Activated CD4-positive, alpha-beta T cell treated with anti-CD3 and anti-CD28 coated beads for 36 hours (primary cell): ENCODE results near the gene BEST1. TPM values are rescaled to one million over a fixed set of nuclear protein-coding genes. Genes with fewer than 3 reads are reported as not detected.

ENCODE experiments used
- ATAC-seq: fragments of 200-7000 bp; cut with Tn5 transposase; one replicate; pipeline ENCODE4 v1.10.0; 2021; ENCODE audit warnings: mild to moderate bottlenecking, moderate library complexity
- CTCF ChIA-PET: fragments of 350-600 bp; sonication (Branson Sonifier 250); formaldehyde crosslinking; loops from one replicate; lab custom pipeline; 2021; ENCODE audit warnings: antibody characterized with exemption; lab: Charles Lee
- POLR2A ChIA-PET: fragments of 350-600 bp; sonication (Branson Sonifier 250); formaldehyde crosslinking; loops from one replicate; lab custom pipeline; 2021; ENCODE audit warnings: antibody characterized with exemption, inconsistent platforms; lab: Charles Lee
- DNase-seq: peaks from one replicate; pipeline ENCODE4 v3.0.0-alpha.2; 2020
- H3K27ac Mint-ChIP-seq: one replicate; pipeline ENCODE4 v1.8.0; 2021; ENCODE audit warnings: mixed read lengths
- H3K27me3 Mint-ChIP-seq: one replicate; pipeline ENCODE4 v1.8.0; 2021; ENCODE audit warnings: mixed read lengths
- H3K36me3 Mint-ChIP-seq: one replicate; pipeline ENCODE4 v1.8.0; 2021; ENCODE audit warnings: low read depth, mixed read lengths
- H3K4me1 Mint-ChIP-seq: one replicate; pipeline ENCODE4 v1.8.0; 2021; ENCODE audit warnings: mixed read lengths
- H3K4me3 Mint-ChIP-seq: one replicate; pipeline ENCODE4 v1.8.0; 2021; ENCODE audit warnings: mild to moderate bottlenecking, moderate library complexity, mixed read lengths
- H3K9me3 Mint-ChIP-seq: one replicate; pipeline ENCODE4 v1.8.0; 2021; ENCODE audit warnings: low read depth, mixed read lengths
- intact Hi-C, 2 experiments: fragments of 100-400 bp; cut with DNase I in 1 of 2; cut with micrococcal nuclease in 1 of 2; formaldehyde crosslinking; loops; one replicate each; pipeline versions ENCODE4 v1.14.2 to v1.15.1; 2022 to 2024; cut with DNase I, micrococcal nuclease
- total RNA-seq, 2 experiments: library from RNA; stranded (reverse); gene quantifications; one replicate each; pipeline ENCODE4 v1.2.3, GENCODE V29; 2021

The BEST1 gene
- total RNA-seq, 2 experiments from 2014 or later = 0.37 to 0.65 TPM

GRCh38 chr11:61908730-61909316 is 41.3 kb upstream of the BEST1 start:
- intact Hi-C loops = no loop called here
- no peaks in the 10 kb centered on the region for H3K4me1 Mint-ChIP-seq
- ATAC-seq (no peak), DNase-seq (no peak)
- POLR2A ChIA-PET = no interaction called here
- no peaks in the 10 kb centered on the region for H3K36me3 Mint-ChIP-seq
- peaks cover 4% of the 10 kb centered on the region for H3K27me3 Mint-ChIP-seq
- no peak overlapping the region for H3K4me3 Mint-ChIP-seq
- CTCF ChIA-PET = interaction anchor here (0.6 to 2.5 kb wide), 4 partner anchors 11 to 589 kb away, joined by 3 to 9 read pairs (median 6); no protein-coding TSS in a partner anchor
- H3K27ac Mint-ChIP-seq = no peak overlapping the region
- H3K9me3 Mint-ChIP-seq = no peaks in the 10 kb centered on the region

DNA sequence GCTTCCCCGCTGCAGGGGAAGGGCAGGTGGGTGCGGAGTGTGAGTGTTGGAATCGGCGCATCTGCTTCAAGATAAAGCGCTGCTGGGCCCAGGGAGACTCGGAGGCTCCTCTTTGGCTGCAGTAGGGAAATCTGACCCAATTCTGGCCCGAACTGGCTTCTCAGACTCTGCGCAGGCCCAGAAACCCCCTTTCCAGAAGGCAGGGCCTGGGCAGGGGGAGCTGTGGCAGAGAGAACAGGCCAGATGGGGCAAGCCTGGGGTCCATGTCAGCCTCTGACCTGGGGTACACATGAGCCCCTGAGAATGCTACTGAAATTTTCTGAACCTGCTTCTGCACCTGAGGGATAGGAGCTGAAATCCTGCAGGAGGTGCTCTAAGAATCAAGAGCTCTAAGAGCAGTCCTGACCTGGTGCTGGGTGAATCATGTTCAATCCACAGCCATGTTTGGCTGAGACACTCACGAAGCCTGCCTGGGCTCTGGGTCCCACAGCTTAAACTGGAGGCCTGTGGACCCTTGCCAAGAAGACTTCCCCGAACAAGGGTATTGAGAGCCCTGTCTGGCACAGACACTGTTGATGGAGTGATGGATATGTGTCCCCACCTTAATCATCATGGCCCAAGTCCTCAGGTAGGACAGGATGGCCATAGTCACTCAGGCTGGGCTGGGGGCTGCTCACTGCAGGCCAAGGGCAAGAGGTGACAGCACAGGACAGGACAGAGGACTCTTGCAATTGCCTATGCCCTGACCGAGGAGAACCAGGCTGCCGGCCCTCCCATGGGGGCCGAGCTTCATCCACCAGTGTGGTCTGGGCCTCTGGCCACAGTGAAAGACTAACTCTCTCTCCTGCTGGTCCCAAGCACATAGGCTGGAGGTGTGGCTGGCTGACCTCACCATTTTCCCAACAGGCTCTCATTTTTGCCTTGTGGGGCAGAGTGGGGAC is 39.7 kb upstream of the BEST1 start:
- no peak overlapping the region for H3K27ac Mint-ChIP-seq
- H3K4me1 Mint-ChIP-seq = no peaks in the 10 kb centered on the region
- peaks cover 14% of the 10 kb centered on the region for H3K27me3 Mint-ChIP-seq
- no peaks in the 10 kb centered on the region for H3K36me3 Mint-ChIP-seq
- DNase-seq = no peak
- ChIA-PET CTCF (interaction anchor here (0.6 kb wide), 1 partner anchor 10 kb away, joined by 5 read pairs; no protein-coding TSS in a partner anchor), POLR2A (no interaction called here)
- intact Hi-C loops = no loop called here
- no peaks in the 10 kb centered on the region for H3K9me3 Mint-ChIP-seq
- no peak overlapping the region for H3K4me3 Mint-ChIP-seq
- ATAC-seq = no peak

DNA sequence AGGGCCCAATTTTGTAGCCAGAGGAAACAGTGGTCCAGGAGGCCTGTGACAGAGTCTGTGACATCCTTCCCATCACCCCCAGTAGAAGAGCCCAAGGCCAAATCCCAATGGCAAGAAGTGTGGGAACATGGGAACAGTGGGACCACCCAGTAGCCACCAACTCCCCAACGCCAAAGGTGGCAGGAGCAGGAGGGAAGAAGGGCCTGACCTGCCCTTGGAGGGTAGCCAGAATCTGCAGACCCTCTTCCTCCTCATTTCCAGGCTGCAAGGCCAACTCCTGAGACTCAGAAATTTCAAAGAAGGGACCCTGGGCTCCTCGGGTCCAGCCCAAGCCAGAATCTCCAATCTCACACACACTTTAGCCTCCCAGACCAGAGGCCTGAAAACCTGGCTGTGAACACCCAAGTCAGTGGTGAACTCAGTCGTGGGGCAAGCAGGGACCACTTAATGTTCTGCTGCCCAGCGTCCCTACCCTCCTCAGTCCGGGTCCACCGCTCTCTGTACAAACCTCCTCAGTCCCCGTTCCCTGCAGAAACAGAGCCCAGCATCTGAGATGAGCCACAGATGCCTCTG is 38.9 kb upstream of the BEST1 start:
- Mint-ChIP-seq H3K27me3 (peaks cover 16% of the 10 kb centered on the region), H3K4me3 (no peak overlapping the region), H3K27ac (no peak overlapping the region), H3K9me3 (no peaks in the 10 kb centered on the region), H3K4me1 (no peaks in the 10 kb centered on the region), H3K36me3 (no peaks in the 10 kb centered on the region)
- POLR2A ChIA-PET = no interaction called here
- DNase-seq = no peak
- ATAC-seq = no peak
- intact Hi-C loops = no loop called here
- CTCF ChIA-PET = interaction anchor here (0.6 kb wide), 1 partner anchor 25 kb away, joined by 3 read pairs; no protein-coding TSS in a partner anchor

DNA sequence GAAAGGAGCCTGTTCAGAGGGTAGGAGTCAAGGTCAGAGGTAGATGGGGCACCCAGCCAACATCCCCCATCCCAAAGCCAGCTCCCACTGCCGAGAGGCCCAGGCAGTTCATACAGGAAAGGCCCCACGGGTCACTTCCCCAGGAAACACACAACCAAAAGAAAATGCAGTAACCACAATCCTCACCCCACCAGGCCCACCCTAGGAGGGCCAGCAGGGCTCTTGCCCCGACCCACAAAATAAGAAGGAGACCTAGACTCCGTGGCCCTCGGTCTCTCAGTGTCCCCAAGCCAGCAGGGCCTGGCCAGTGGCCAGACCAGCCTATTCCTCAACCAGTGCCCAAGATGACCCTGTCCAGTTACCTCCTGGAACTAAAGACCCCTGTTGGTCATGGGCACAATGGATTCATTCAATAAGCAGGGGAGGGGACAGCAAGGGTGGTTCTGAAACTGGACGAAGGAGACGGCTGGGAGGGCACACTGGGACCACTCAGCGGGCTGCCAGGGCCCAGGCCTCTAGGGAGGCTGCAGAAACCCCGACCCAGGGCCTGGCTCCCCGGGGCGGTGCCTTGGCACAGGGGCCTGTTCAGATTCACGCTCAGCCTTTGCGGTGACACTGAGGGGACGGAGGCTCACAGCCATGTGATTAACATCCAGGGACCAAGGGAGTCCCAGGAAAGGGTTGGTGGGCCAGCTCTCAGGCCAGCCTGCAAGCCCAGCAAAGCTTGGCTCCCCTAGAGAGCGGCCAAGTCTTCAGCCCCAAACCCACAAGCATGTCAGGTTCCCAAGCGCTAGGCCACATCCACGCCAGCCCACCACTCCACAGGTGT is 38.2 kb upstream of the BEST1 start:
- H3K27me3 Mint-ChIP-seq = peaks cover 21% of the 10 kb centered on the region
- H3K36me3 Mint-ChIP-seq = no peaks in the 10 kb centered on the region
- H3K4me3 Mint-ChIP-seq = no peak overlapping the region
- no peaks in the 10 kb centered on the region for H3K4me1 Mint-ChIP-seq
- ChIA-PET CTCF (interaction anchor here (0.6 kb wide), 1 partner anchor 25 kb away, joined by 3 read pairs; no protein-coding TSS in a partner anchor), POLR2A (no interaction called here)
- ATAC-seq (no peak), DNase-seq (no peak)
- no peak overlapping the region for H3K27ac Mint-ChIP-seq
- H3K9me3 Mint-ChIP-seq = no peaks in the 10 kb centered on the region
- intact Hi-C loops = no loop called here

GRCh38 chr11:61912530-61912898 is 37.6 kb upstream of the BEST1 start:
- DNase-seq (no peak), ATAC-seq (no peak)
- intact Hi-C loops = no loop called here
- ChIA-PET CTCF (no interaction called here), POLR2A (no interaction called here)
- no peaks in the 10 kb centered on the region for H3K36me3 Mint-ChIP-seq
- H3K27me3 Mint-ChIP-seq = peaks cover 22% of the 10 kb centered on the region
- H3K27ac Mint-ChIP-seq = no peak overlapping the region
- no peaks in the 10 kb centered on the region for H3K4me1 Mint-ChIP-seq
- H3K4me3 Mint-ChIP-seq = no peak overlapping the region
- H3K9me3 Mint-ChIP-seq = no peaks in the 10 kb centered on the region

GRCh38 chr11:61912991-61913698 is 37.0 kb upstream of the BEST1 start:
- no peak overlapping the region for H3K27ac Mint-ChIP-seq
- H3K9me3 Mint-ChIP-seq = no peaks in the 10 kb centered on the region
- POLR2A ChIA-PET = no interaction called here
- H3K4me3 Mint-ChIP-seq = no peak overlapping the region
- peaks cover 4% of the 10 kb centered on the region for H3K4me1 Mint-ChIP-seq
- CTCF ChIA-PET = interaction anchor here (0.5 to 4.0 kb wide), 3 partner anchors 13 to 169 kb away, joined by 3 to 23 read pairs (median 12); no protein-coding TSS in a partner anchor
- peaks cover 28% of the 10 kb centered on the region for H3K27me3 Mint-ChIP-seq
- H3K36me3 Mint-ChIP-seq = no peaks in the 10 kb centered on the region
- DNase-seq = no peak
- no peak for ATAC-seq
- intact Hi-C loops = no loop called here

GRCh38 chr11:61913699-61914395 is 36.3 kb upstream of the BEST1 start:
- no peak overlapping the region for H3K4me3 Mint-ChIP-seq
- peaks cover 35% of the 10 kb centered on the region for H3K27me3 Mint-ChIP-seq
- no peaks in the 10 kb centered on the region for H3K9me3 Mint-ChIP-seq
- H3K36me3 Mint-ChIP-seq = no peaks in the 10 kb centered on the region
- ChIA-PET CTCF (interaction anchor here (0.5 to 4.0 kb wide), 3 partner anchors 14 to 168 kb away, joined by 3 to 23 read pairs (median 12); no protein-coding TSS in a partner anchor), POLR2A (interaction anchor here (0.6 kb wide), 1 partner anchor 75 kb away, joined by 3 read pairs; no protein-coding TSS in a partner anchor)
- H3K4me1 Mint-ChIP-seq = peaks cover 4% of the 10 kb centered on the region
- ATAC-seq = no peak
- H3K27ac Mint-ChIP-seq = no peak overlapping the region
- DNase-seq = no peak
- intact Hi-C loops = no loop called here

DNA sequence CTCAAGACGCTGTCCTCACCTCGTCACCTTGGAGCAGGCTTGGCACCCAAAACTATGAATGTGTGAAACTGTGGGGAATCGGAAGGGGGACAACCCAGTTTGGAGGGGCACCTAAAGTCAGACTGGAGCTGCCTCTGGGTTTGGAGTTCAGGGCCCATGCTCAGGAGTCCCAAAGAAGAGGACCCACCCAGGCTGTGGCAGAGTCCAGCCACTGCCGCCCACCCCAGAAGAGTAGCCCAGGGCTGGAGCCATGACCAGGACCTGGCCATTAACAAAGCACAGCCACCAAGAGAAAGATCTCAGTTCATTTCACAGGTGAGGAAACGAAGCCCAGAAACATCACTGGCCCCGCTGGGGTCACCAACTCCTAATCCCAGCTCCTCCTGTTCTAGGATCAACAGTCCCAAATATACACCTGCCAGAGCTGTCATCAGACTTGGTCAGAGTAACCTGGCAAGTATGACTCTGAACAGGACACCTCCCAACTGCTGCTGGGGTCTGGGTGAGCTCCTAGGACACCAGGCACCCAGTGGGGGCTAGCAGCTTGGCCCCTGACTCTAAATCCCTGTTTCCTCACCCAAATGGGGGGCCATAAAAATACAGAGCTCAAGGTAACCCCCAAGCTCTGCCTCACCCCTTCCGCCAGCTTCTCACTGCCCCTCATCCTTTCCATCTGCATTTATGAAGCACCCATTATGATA is 35.5 kb upstream of the BEST1 start:
- no peaks in the 10 kb centered on the region for H3K9me3 Mint-ChIP-seq
- DNase-seq (no peak), ATAC-seq (no peak)
- POLR2A ChIA-PET = interaction anchor here (0.6 kb wide), 2 partner anchors 74 to 212 kb away, joined by 3 to 4 read pairs; no protein-coding TSS in a partner anchor
- no peak overlapping the region for H3K4me3 Mint-ChIP-seq
- no peaks in the 10 kb centered on the region for H3K36me3 Mint-ChIP-seq
- intact Hi-C loops = no loop called here
- peaks cover 4% of the 10 kb centered on the region for H3K4me1 Mint-ChIP-seq
- H3K27me3 Mint-ChIP-seq = peaks cover 38% of the 10 kb centered on the region
- CTCF ChIA-PET = interaction anchor here (0.5 to 4.0 kb wide), 5 partner anchors 16 to 965 kb away, joined by 3 to 23 read pairs (median 5); no protein-coding TSS in a partner anchor
- no peak overlapping the region for H3K27ac Mint-ChIP-seq

DNA sequence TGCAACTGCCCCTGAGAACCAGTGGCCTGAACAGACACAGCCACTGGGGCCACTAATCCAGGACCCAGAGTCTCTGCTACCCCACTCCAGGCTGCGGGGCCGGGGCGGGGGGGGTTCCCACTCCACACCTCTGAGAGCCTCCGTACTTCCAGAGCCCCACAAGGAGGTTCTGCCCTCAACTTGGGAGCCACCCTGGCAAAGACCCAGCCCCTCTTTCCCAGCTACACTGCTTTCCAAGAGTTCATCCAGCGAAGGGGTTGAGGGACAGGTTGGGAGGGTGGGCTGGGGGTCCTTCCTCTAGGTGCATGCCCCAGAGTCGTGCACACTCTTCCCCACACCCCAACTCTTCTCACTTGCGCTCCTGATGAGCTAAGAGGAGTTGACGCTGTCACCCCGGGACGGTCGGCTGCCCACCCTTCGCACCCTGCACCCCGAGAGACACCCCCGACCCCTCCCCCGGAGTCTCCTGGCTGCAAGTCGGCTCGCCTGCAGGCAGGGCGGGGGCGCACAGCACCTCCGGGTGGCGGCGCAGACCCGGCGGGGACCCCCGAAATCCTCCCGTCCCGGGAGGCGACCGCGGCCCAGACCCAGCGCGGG is 33.3 kb upstream of the BEST1 start:
- H3K4me3 Mint-ChIP-seq = no peak overlapping the region
- no peak overlapping the region for H3K27ac Mint-ChIP-seq
- peak; percentile 27 for ATAC-seq
- H3K9me3 Mint-ChIP-seq = no peaks in the 10 kb centered on the region
- intact Hi-C loops = no loop called here
- ChIA-PET CTCF (interaction anchor here (0.5 to 4.0 kb wide), 2 partner anchors 19 to 130 kb away, joined by 3 to 23 read pairs; no protein-coding TSS in a partner anchor), POLR2A (no interaction called here)
- H3K36me3 Mint-ChIP-seq = no peaks in the 10 kb centered on the region
- no peak for DNase-seq
- H3K27me3 Mint-ChIP-seq = peaks cover 49% of the 10 kb centered on the region
- peaks cover 4% of the 10 kb centered on the region for H3K4me1 Mint-ChIP-seq
